T-helper 2 cell (primary cell): ENCODE data around the gene INPP4A.
A peak's percentile ranks its signal among the peaks of the same experiment; 100 is the strongest.
"Not testable (repeated sequence)": the region's sequence is repeated elsewhere in the genome, so short reads cannot be mapped to it uniquely, and the experiment has no call there.

Experiments used
- DNase-seq, 5 experiments: peaks; one replicate each; pipeline versions ENCODE4 v3.0.0 to v3.0.0-alpha.2; 2012 to 2022
- total RNA-seq, 2 donors: gene quantifications; one replicate each; lab custom pipeline; 2026; lab: John Stamatoyannopoulos, UW

INPP4A gene
- total RNA-seq, result 133 to 157 reads per million in 2 donors

- peak; percentile 66 to 82 (median 73) for DNase-seq
Observed at GRCh38 chr2:98444436-98445176, at the start of gene INPP4A. TSS of gene INPP4A (plus strand) at chr2:98444858. CDS start at chr2:98520049, 75,191 bp downstream.

GRCh38 chr2:98395977-98396376 is 48.7 kb upstream of the INPP4A start:
- no peak for DNase-seq

DNA sequence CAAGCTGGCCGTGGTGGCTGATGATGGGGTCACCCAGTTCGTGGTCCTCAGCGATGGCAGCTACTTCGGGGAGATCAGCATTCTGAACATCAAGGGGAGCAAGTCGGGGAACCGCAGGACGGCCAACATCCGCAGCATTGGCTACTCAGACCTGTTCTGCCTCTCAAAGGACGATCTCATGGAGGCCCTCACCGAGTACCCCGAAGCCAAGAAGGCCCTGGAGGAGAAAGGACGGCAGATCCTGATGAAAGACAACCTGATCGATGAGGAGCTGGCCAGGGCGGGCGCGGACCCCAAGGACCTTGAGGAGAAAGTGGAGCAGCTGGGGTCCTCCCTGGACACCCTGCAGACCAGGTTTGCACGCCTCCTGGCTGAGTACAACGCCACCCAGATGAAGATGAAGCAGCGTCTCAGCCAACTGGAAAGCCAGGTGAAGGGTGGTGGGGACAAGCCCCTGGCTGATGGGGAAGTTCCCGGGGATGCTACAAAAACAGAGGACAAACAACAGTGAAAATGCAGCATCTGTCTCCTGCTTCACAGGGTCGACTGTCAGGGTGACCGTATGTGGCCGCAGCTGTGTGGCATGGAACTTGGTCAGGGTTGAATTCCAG is 47.8 kb upstream of the INPP4A start:
- DNase-seq, result no peak

DNA sequence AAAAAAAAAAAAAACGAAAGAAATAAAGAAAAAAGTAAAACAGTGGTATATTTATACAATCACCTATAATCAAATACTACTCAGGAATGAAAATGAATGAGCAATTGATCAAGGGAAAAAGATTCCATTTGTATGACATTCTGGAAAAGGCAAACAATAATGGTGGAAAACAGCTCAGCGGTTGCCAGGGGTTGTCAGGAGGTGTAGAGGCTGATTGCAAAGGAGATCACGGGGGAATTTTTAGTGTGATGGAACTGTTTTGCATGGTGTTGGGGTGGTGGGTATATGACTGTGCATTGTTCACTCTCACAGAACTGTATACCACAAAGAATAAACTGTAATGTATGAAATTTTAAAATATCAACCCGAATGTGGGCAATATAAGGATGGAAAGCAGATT is 45.5 kb upstream of the INPP4A start:
- DNase-seq, result no peak

DNA sequence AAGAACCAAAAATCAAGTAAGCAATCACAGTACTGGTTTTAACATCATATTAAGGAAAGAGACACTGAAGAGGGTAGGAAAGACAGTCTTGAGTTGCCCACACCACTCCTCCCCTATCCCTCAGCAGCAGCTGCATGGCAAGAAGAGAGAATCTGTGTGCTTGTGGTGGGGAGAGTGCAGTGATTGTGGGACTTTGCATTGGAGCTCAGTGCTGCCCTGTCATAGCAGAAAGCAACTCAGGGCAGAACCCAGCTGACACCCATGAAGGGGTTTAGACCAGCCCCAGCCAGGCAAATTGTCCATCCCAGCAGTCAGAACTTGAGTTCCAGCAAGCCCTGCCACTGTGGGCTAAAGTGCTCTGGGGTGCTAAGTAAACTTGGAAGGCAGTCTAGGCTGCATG is 40.8 kb upstream of the INPP4A start:
- no peak for DNase-seq

- no peak for DNase-seq
Observed at GRCh38 chr2:98404556-98405250, 40.0 kb upstream of the INPP4A start.

DNA sequence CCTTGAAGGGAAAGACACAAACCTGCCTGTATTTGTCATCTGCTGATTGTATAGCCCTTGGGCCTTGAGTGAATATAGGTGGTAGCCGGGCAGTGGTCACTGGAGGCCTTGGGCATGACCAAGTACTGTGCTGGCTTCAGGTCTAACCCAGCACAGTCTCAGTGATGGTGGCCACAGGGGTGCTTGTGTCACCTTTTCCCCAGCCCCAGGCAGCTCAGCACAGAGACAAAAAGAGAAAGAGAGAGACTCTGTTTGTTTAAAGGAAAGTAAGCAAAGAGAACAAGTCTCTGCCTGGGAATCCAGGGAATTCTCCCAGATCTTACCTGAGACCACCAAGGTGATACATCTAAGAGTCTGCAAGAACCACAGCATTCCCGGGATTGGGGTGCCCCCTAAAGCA is 39.4 kb upstream of the INPP4A start:
- no peak for DNase-seq

DNA sequence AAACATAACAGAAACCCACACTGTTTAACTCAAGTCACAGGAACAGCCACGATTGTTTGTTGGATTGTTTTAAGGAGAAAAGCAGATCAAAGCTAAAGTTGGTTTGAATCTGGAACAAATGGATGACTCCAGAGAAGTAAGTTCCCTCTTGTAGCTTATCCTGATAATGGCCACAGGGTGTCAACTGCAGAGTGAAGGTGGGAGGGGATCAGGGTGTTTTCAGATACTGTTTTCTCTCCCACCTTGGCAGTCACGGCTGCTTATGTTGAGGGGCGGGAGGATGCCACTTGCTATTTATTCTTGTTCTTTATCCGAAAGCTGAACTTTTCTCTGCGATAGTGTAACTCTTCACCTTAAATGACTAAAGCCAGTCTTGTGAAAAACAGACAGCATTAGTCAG is 36.5 kb upstream of the INPP4A start:
- no peak for DNase-seq

- peak in 3 of 5 experiments; percentile 23 to 70 (median 51) for DNase-seq
Observed at GRCh38 chr2:98412751-98413458, 31.8 kb upstream of the INPP4A start.

DNA sequence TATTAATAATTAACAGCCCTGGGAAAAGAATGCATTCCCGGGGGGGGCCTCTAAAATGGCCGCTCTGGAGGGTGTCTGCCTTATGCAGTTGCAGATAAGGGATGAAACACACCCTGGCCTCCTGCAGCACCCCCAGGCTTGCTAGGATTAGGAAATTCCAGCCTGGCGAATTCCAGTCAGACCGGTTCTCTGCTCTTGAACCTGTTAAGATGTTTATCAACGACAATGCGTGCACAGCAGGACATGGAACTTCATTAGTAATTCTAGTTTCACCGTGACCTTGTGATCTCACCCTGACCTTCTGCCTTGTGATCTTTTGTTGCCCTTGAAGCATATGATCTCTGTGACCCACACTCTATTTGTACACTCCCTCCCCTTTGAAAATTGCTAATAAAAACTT is 30.4 kb upstream of the INPP4A start:
- DNase-seq, result not testable (repeated sequence)

GRCh38 chr2:98415719-98416248 is 28.9 kb upstream of the INPP4A start:
- not testable (repeated sequence) for DNase-seq

- no peak for DNase-seq
Observed at GRCh38 chr2:98416383-98417159, 28.1 kb upstream of the INPP4A start.

GRCh38 chr2:98419544-98419943 is 25.1 kb upstream of the INPP4A start:
- no peak for DNase-seq

GRCh38 chr2:98419977-98420725 is 24.5 kb upstream of the INPP4A start:
- DNase-seq, result no peak

- no peak for DNase-seq
Observed at GRCh38 chr2:98422449-98422848, 22.2 kb upstream of the INPP4A start.

DNA sequence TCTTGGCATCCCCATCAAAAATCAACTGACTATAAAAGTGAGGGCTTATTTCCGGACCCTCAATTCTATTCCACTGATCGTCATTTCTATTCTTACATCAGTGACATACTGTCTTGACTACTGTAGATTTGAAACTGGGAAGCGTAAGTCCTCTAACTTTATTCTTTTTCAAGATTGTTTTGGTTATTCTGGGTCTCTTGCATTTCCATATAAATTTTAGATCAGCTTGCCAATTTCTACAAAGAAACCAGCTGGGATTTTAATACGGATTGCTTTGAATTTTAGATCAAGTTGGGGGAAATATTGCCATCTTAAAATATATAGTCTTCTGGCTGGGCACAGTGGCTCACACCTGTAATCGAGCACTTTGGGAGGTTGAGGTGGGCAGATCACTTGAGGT is 17.9 kb upstream of the INPP4A start:
- no peak for DNase-seq

GRCh38 chr2:98432145-98432544 is 12.5 kb upstream of the INPP4A start:
- no peak for DNase-seq

DNA sequence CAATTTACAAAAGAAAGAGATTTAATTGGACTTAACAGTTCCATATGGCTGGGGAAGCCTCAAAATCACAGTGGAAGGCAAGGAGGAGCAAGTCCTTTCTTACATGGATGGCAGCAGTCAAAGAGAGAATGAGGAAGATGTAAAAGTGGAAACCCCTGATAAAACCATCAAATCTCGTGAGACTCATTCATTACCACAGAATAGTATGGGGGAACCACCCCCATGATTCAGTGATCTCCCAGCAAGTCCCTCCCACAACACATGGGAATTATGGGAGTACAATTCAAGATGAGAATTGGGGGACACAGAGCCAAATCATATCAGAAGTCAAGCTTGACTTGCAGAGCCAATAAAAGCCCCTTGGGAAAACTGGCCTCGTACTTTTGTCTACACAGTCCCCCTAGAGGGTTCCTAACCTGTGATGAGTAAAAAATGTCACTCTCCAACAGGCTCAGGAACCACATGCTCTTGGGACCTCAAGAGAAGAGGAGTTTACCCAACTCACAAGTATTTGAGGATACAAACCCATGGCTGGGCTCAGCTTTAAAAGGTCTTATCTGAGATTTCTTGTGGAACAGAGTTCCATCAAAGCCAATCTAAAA is 11.2 kb upstream of the INPP4A start:
- no peak for DNase-seq

DNA sequence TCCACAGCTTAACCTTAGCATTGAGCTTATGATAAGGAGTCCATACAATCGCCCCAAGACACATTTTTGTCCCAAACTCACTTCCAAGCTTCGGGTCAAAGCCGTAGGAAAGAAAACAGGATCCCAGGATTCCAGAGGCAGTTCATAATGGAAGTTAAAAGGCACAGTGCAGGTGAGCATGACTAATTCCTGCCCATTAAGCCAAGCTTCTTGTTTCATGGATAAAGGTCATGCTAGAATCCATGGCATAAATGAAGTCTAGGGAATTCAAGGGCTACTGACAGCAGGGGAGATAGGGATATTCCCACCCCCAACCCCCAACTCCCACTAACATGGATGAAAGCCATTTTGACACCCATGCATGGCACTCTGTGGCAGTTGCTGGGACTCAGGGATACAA is 10.2 kb upstream of the INPP4A start:
- DNase-seq, result no peak

DNA sequence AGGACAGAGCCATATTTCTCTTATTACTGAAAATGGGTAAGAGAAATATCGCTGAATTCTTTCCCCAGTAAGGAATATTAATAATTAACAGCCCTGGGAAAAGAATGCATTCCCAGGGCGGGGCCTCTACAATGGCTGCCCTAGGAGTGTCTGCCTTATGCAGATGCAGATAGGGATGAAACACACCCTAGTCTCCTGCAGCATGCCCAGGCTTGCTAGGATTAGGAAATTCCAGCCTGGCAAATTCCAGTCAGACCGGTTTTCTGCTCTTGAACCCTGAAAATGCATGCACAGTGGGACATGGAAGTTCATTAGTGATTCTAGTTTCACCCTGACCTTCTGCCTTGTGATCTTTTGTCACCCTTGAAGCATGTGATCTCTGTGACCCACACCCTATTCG is 9.0 kb upstream of the INPP4A start:
- not testable (repeated sequence) for DNase-seq

DNA sequence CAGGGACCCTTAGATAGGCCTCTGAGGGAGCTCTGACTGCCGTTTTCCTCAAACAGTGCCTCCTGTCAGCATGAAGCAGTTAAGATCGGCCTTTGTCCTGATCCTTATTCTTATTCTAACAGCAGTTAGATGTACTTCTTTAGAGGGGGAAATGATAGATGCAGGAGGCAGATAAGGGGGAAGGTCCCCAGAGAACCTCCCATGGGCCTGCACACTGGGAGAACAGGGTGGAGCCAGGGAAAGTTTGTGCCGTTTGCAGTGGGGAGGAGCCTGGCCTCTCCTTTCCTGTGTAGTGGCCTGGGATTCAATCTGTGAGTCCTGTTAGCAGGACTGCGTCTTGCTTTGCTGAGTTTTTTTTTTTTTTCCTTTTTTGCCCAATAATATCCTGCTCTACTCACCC is 7.9 kb upstream of the INPP4A start:
- DNase-seq, result no peak
